IPS-20b (cell line): Measurements from ENCODE around the gene ADARB1.

ENCODE experiments used
- H3K27ac ChIP-seq: one replicate; pipeline ENCODE4 v1.5.1; 2013; ENCODE audit warnings: low read length
- H3K27me3 ChIP-seq: 2 replicates; pipeline ENCODE4 v1.6.1; 2013; ENCODE audit warnings: mild to moderate bottlenecking, low read length, inconsistent platforms; ENCODE audit not compliant: insufficient read depth
- H3K36me3 ChIP-seq: 2 replicates; pipeline ENCODE4 v1.6.1; 2013; ENCODE audit warnings: low read depth, mild to moderate bottlenecking, inconsistent platforms, low read length, moderate library complexity; ENCODE audit not compliant: insufficient read depth
- H3K4me1 ChIP-seq: 2 replicates; pipeline ENCODE4 v1.6.1; 2013; ENCODE audit warnings: mild to moderate bottlenecking, control low read depth, inconsistent platforms, low read length, moderate library complexity; ENCODE audit not compliant: insufficient read depth
- H3K4me3 ChIP-seq: 2 replicates; pipeline ENCODE4 v1.5.1; 2013; ENCODE audit warnings: mild to moderate bottlenecking, low read length, inconsistent platforms
- H3K9ac ChIP-seq: 2 replicates; pipeline ENCODE4 v1.6.1; 2013; ENCODE audit warnings: low read depth, mild to moderate bottlenecking, inconsistent platforms, low read length, moderate library complexity
- H3K9me3 ChIP-seq: 2 replicates; pipeline ENCODE4 v1.6.1; 2013; ENCODE audit warnings: mild to moderate bottlenecking, low read depth, low read length, inconsistent platforms; ENCODE audit not compliant: insufficient read depth

The ADARB1 gene

GRCh38 chr21:45031571-45032191, 42.7 kb upstream of the ADARB1 start:
- Histone ChIP-seq H3K4me3 (no peak overlapping the region), H3K36me3 (no peaks in the 10 kb centered on the region), H3K27ac (no peak overlapping the region), H3K4me1 (peaks cover 8% of the 10 kb centered on the region; the same call in 1 of the 2 replicates), H3K27me3 (peaks cover 9% of the 10 kb centered on the region; the same call in 1 of the 2 replicates), H3K9me3 (peaks cover 2% of the 10 kb centered on the region), H3K9ac (no peak overlapping the region; the same call in 1 of the 2 replicates)

GRCh38 chr21:45032332-45032731, 42.0 kb upstream of the ADARB1 start:
- Histone ChIP-seq H3K36me3 (no peaks in the 10 kb centered on the region), H3K9ac (no peak overlapping the region), H3K27me3 (peaks cover 9% of the 10 kb centered on the region; the same call in 1 of the 2 replicates), H3K4me1 (peaks cover 8% of the 10 kb centered on the region; the same call in 1 of the 2 replicates), H3K4me3 (no peak overlapping the region), H3K27ac (no peak overlapping the region), H3K9me3 (peaks cover 9% of the 10 kb centered on the region)

DNA sequence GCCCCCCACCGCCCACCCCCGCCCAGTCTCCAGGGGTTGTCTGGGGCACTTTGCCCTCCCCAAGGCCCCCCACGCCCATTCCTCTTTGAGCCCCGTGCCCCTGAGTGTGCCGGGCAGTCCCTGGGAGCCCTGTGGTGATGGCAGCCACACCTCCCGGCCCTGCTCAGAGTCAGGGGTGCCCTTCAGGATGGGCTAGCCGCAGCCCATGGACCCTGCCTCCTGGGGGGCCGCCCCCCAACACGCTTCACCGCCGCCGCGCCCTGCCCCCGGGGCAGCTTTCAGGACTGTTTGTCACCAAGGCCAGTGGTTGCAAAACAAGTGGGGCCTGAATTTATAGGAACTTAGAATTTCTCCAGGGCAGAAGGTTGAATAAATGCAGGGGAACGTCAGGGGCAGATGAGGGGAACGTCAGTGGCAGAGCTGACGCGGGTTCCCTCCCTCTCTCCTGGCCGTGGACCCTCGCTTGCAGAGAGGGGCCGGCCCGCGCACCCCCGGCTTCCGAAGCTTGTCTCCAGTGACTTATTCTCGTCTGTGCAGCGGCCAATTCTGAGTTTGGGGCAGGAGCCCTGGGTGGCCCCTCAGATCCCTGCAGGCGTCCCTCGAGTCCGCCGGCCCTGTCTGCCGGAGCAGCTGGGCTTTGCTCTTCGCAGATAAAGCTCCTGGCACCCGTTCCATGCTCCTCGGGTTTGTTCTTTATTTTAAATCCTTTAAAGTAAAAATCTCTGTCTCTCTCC, 41.2 kb upstream of the ADARB1 start:
- H3K9ac ChIP-seq: no peak overlapping the region
- H3K4me1 ChIP-seq: peaks cover 8% of the 10 kb centered on the region; the same call in 1 of the 2 replicates
- no peak overlapping the region for H3K27ac ChIP-seq
- H3K27me3 ChIP-seq: peaks cover 9% of the 10 kb centered on the region; the same call in 1 of the 2 replicates
- H3K4me3 ChIP-seq: no peak overlapping the region
- no peaks in the 10 kb centered on the region for H3K36me3 ChIP-seq
- peaks cover 9% of the 10 kb centered on the region for H3K9me3 ChIP-seq

- Histone ChIP-seq H3K27me3 (peaks cover 9% of the 10 kb centered on the region; the same call in 1 of the 2 replicates), H3K9ac (no peak overlapping the region), H3K4me1 (peaks cover 8% of the 10 kb centered on the region; the same call in 1 of the 2 replicates), H3K36me3 (no peaks in the 10 kb centered on the region), H3K27ac (no peak overlapping the region), H3K9me3 (peaks cover 9% of the 10 kb centered on the region), H3K4me3 (no peak overlapping the region)
These were observed 40.4 kb upstream of the ADARB1 start for GRCh38 chr21:45033791-45034555.

DNA sequence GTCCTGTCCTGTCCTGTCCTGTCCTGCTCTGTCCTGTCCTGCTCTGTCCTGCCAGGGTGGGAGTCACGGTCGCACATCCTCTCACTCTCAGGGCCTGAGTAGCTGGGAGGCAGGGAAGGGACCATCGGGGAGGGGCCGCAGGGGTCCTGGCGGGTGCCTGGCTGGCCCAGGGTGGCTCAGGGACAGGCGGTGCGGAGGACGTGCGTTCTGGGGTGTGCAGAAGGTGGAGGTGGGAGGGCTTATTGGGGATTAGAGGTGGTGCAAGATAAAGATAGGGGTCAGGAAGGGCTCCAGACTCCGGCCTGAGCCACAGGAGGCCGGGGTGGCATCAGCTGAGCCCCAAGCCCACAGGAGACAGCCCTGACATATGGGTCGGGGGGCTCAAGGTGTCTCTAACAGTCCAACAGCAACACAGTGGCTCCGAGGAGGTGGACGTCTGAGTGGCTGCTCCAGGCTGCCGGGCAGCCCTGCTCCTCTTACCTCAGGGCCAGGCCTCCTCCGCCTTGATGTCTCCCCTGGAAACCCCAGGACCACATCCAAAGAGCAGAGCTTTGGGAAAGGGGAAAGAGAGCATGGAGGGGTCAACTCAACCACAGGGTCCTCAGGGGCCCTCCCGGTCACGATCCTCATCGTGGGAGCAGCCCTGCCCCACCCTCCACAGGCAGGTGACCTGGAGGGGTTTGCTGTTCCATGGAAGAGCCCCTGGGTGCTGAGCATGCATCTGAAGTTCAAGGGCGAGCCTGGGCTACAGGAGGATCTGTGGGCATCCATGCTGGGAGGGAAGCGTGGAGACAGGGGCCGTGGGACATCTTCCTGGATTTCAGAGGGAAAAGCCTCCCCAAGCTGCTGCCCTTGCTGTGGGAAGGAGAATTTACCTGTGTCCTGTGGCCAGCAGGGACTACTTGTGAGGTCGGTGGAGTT, 39.6 kb upstream of the ADARB1 start:
- Histone ChIP-seq H3K27me3 (peaks cover under 1% of the 10 kb centered on the region; the same call in 1 of the 2 replicates), H3K9me3 (peaks cover 9% of the 10 kb centered on the region), H3K4me1 (peaks cover 6% of the 10 kb centered on the region; the same call in 1 of the 2 replicates), H3K27ac (no peak overlapping the region), H3K36me3 (no peaks in the 10 kb centered on the region), H3K4me3 (no peak overlapping the region), H3K9ac (no peak overlapping the region)

GRCh38 chr21:45035477-45035848, 38.9 kb upstream of the ADARB1 start:
- Histone ChIP-seq H3K9me3 (peaks cover 9% of the 10 kb centered on the region), H3K27me3 (no peaks in the 10 kb centered on the region; the same call in 1 of the 2 replicates), H3K4me1 (peaks cover 3% of the 10 kb centered on the region; the same call in 1 of the 2 replicates), H3K4me3 (no peak overlapping the region), H3K36me3 (no peaks in the 10 kb centered on the region), H3K27ac (no peak overlapping the region), H3K9ac (no peak overlapping the region)

DNA sequence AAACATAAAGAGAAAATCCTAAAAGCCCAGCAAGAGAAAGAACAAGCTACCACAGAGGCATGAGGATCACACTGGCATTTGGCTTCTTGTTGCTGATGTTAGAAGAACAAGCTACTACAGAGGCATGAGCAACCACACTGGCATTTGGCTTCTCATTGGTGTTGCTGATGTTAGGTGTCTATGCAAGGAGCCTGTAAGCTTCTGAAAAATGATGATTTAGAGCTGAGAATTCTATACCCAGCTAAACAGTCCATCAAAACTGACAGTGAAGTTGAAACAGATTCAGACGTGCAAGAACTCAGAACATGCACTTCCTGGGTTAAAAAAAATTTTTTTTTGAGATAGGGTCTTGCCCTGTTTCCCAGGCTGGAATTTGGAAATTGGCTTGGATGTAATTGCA, 37.8 kb upstream of the ADARB1 start:
- Histone ChIP-seq H3K9me3 (peaks cover 9% of the 10 kb centered on the region), H3K27me3 (no peaks in the 10 kb centered on the region; the same call in 1 of the 2 replicates), H3K27ac (no peak overlapping the region), H3K4me1 (no peaks in the 10 kb centered on the region; the same call in 1 of the 2 replicates), H3K36me3 (no peaks in the 10 kb centered on the region), H3K4me3 (no peak overlapping the region), H3K9ac (no peak overlapping the region)

DNA sequence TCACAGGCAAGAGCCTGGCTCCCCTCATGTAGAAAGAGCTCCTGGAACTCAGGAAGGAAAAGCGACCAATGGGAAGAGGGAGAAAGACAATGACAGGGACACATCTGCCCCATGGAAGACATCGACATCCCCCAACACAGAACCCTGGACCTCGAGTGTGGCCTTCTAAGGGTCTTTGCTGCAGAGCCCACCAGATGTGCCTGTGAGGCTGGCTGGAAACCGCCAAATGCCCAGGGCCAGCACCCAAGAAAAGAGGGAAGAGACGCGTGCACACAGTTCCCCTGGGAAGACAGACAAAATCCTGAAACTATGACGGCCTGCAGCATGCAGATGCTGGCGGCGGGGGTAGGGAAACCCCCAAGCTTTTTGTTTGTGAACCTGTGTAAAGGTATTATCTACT, 36.4 kb upstream of the ADARB1 start:
- Histone ChIP-seq H3K9ac (no peak overlapping the region), H3K4me1 (no peaks in the 10 kb centered on the region), H3K4me3 (no peak overlapping the region), H3K36me3 (no peaks in the 10 kb centered on the region), H3K27me3 (no peaks in the 10 kb centered on the region), H3K27ac (no peak overlapping the region), H3K9me3 (peaks cover 9% of the 10 kb centered on the region)

DNA sequence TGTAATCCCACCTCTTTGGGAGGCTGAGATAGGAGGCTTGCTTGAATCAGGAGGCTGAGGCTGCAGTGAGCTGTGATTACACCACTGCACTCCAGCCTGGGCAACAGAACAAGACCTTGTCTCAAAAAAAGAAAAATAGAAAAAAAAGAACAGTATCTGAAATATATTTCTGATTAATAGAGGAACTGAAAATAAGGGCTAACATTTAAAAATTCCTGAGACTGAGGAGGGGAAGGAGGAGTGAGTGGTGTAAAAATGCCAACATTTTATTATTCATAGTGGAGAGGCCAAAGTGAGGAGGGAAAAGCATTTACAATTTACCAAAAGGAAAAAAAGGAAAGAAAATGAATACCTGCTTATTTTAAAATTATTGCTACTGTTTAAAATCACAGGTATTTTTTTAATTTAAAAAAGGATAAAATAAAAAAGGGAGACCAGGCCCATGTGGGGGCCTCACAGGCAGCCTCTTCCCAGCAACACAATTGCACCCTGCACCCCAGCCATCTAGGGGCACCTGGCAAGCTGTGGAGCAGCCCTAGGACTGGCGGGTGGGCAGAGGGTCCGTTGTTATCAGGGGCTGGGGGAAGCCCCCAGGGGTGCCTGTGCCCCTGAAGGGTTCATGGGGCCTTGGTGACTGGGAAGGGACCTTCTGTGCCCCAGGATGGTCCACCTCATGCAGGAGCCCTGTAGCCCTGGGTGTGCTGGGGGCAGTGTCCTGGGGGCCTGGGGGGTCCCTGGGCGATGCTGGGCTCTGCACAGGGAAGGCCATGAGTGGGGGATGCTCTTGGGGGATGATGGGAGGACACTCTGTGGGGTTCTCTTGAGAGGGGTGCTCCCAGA, 34.8 kb upstream of the ADARB1 start:
- H3K4me1 ChIP-seq: no peaks in the 10 kb centered on the region
- H3K4me3 ChIP-seq: no peak overlapping the region
- no peak overlapping the region for H3K9ac ChIP-seq
- H3K27ac ChIP-seq: no peak overlapping the region
- no peaks in the 10 kb centered on the region for H3K36me3 ChIP-seq
- no peaks in the 10 kb centered on the region for H3K27me3 ChIP-seq
- peaks cover 9% of the 10 kb centered on the region for H3K9me3 ChIP-seq

DNA sequence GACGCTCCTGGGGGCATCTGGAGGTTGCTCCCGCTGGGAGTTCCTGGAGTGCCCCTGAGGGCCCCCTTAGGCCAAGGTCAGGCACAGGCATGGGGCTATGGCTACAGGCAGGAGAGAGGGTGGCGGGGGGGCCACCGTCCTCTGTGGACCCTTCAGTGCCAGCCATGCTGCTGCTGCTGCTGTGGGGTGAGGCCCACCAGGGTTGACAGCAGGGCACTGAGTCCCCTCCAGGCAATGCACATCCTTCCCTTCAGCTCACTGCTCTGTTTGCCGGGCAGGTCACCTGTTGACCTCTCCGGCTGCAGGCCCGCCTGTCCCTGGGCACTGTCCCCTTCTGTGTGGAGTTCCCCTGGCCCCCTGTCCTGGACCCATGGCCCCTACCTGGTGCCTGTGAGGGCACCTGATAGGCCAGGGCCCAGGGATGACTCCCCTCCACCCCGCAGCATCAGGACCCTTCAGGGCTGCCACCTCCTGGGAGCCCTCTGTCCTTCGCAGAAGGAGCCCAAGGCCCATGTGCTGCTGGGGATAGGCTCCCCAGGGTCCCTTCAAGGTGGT, 34.1 kb upstream of the ADARB1 start:
- H3K4me1 ChIP-seq: no peaks in the 10 kb centered on the region
- H3K4me3 ChIP-seq: no peak overlapping the region
- H3K9me3 ChIP-seq: peaks cover 9% of the 10 kb centered on the region
- H3K36me3 ChIP-seq: no peaks in the 10 kb centered on the region
- no peak overlapping the region for H3K27ac ChIP-seq
- no peaks in the 10 kb centered on the region for H3K27me3 ChIP-seq
- H3K9ac ChIP-seq: no peak overlapping the region
